GM12878 (cell line): ENCODE measurements around the gene LILRB3. TPM values are rescaled to one million over a fixed set of nuclear protein-coding genes. Genes with fewer than 3 reads are reported as not detected.
A peak's percentile ranks its signal among the peaks of the same experiment; 100 is the strongest.

Experiments
- ATAC-seq: fragments of 200-7000 bp; cut with Tn5 transposase; 3 replicates; pipeline ENCODE4 v1.9.1; 2020; ENCODE audit warnings: mild to moderate bottlenecking, moderate library complexity
- BruUV-seq: library from RNA; stranded (reverse); fragments of 400-500 nt; replicated peaks from 2 replicates; lab custom pipeline; 2021; lab: Mats Ljungman, UMichigan
- CTCF ChIA-PET: fragments of 300-600 bp; sonication (Branson Sonifier 250); formaldehyde crosslinking; extraction: SDS; loops from one replicate; lab custom pipeline; 2021; ENCODE audit warnings: inconsistent platforms; lab: Yijun Ruan, JAX
- POLR2A ChIA-PET: fragments of 350-600 bp; formaldehyde crosslinking; extraction: SDS; loops from one replicate; lab custom pipeline; 2021; ENCODE audit warnings: inconsistent platforms; lab: Charles Lee
- RAD21 ChIA-PET: fragments of 300-600 bp; sonication (Branson Sonifier 250); formaldehyde crosslinking; loops from one replicate; lab custom pipeline; 2023; ENCODE audit warnings: antibody characterized with exemption; ENCODE audit not compliant: unreplicated experiment; lab: Charles Lee
- SMC1A ChIA-PET: fragments of 300-600 bp; sonication (Branson Sonifier 250); formaldehyde crosslinking; loops from one replicate; lab custom pipeline; 2023; ENCODE audit not compliant: unreplicated experiment, uncharacterized antibody; lab: Charles Lee
- DNase-seq: peaks from one replicate; pipeline ENCODE4 v3.0.0-alpha.2; 2011; ENCODE audit warnings: low read depth, low spot score
- FAIRE-seq: peaks from 3 replicates; lab custom pipeline; 2011; peaks lifted over from hg19 to GRCh38; lab: Jason Lieb, UNC
- H2AFZ ChIP-seq: 2 replicates; pipeline ENCODE4 v1.6.0; 2011; ENCODE audit warnings: low read depth, low read length, control low read depth; ENCODE audit not compliant: control insufficient read depth
- H3K27ac ChIP-seq: 2 replicates; pipeline ENCODE4 v1.5.1; 2011; ENCODE audit warnings: control low read depth; ENCODE audit not compliant: control insufficient read depth, insufficient read depth
- H3K27me3 ChIP-seq, 2 experiments: replicated peaks in 1 of 2; 2 replicates each; pipeline versions ENCODE4 v1.6.0 to v1.6.1; 2011; ENCODE audit warnings: low read length in 1 of 2; ENCODE audit not compliant: control insufficient read depth in 2 of 2, insufficient read depth in 2 of 2
- H3K36me3 ChIP-seq, 2 experiments: 2 replicates each; pipeline ENCODE4 v1.5.1; 2011; ENCODE audit warnings: low read length in 1 of 2; ENCODE audit not compliant: control insufficient read depth in 2 of 2, insufficient read depth in 2 of 2
- H3K4me1 ChIP-seq: 2 replicates; pipeline ENCODE4 v1.6.1; 2011; ENCODE audit warnings: mild to moderate bottlenecking, low read length, moderate library complexity, mixed read lengths; ENCODE audit not compliant: control insufficient read depth, insufficient read depth
- H3K4me2 ChIP-seq: 2 replicates; pipeline ENCODE4 v1.6.0; 2011; ENCODE audit warnings: control low read depth; ENCODE audit not compliant: control insufficient read depth, insufficient read depth
- H3K4me3 ChIP-seq: fragments of 200-600 bp; sonication (generic); 2 replicates; pipeline ENCODE4 v1.5.1; 2016
- H3K79me2 ChIP-seq: 2 replicates; pipeline ENCODE4 v1.6.0; 2011; ENCODE audit warnings: low read length; ENCODE audit not compliant: control insufficient read depth, insufficient read depth
- H3K9ac ChIP-seq: 2 replicates; pipeline ENCODE4 v1.8.0; 2011; ENCODE audit warnings: low read length, control low read depth, mixed read lengths; ENCODE audit not compliant: control insufficient read depth, insufficient read depth
- H3K9me3 ChIP-seq: replicated peaks from 3 replicates; pipeline ENCODE4 v1.5.1; 2011; ENCODE audit warnings: mild to moderate bottlenecking, low read length; ENCODE audit not compliant: control insufficient read depth, insufficient read depth
- H4K20me1 ChIP-seq: 2 replicates; pipeline ENCODE4 v1.6.0; 2011; ENCODE audit not compliant: control insufficient read depth, insufficient read depth
- GATAD2B ChIP-seq: fragments of 450-650 bp; conservative IDR thresholded peaks from 2 replicates; pipeline ENCODE4 v1.6.1; 2017; ENCODE audit warnings: low read depth, mild to moderate bottlenecking, moderate library complexity
- IKZF1 ChIP-seq: fragments of 450-650 bp; conservative IDR thresholded peaks from 2 replicates; pipeline ENCODE4 v1.6.1; 2017; ENCODE audit warnings: antibody characterized with exemption, mild to moderate bottlenecking
- KAT2A ChIP-seq: conservative IDR thresholded peaks from 2 replicates; pipeline ENCODE4 v1.6.1; 2011; ENCODE audit warnings: low read depth, low read length; ENCODE audit not compliant: control insufficient read depth
- NR2F1 ChIP-seq: fragments of 450-650 bp; conservative IDR thresholded peaks from 2 replicates; pipeline ENCODE4 v1.6.1; 2017; ENCODE audit warnings: mild to moderate bottlenecking
- PAX8 ChIP-seq: fragments of 450-650 bp; IDR thresholded peaks from 2 replicates; pipeline ENCODE4 v1.6.1; 2017; ENCODE audit warnings: mild to moderate bottlenecking, moderate library complexity
- POLR2A ChIP-seq: IDR thresholded peaks from 2 replicates; pipeline ENCODE4 v1.6.1; 2011; ENCODE audit warnings: low read depth, mild to moderate bottlenecking, low read length
- RB1 ChIP-seq: fragments of 450-650 bp; formaldehyde crosslinking; IDR thresholded peaks from 2 replicates; pipeline ENCODE4 v1.6.1; 2017; ENCODE audit warnings: mild to moderate bottlenecking, borderline replicate concordance
- SP1 ChIP-seq: IDR thresholded peaks from one replicate; pipeline ENCODE4 v1.6.1; 2011; ENCODE audit warnings: low read depth, low read length
- ZNF217 ChIP-seq: fragments of 450-650 bp; IDR thresholded peaks from 2 replicates; pipeline ENCODE4 v1.6.1; 2017; ENCODE audit warnings: antibody characterized with exemption, mild to moderate bottlenecking
- WGBS: methylation state at CpG from one replicate; pipeline ENCODE4 v1.1.6; 2016; ENCODE audit warnings: low lambda C conversion rate; ENCODE audit not compliant: insufficient replicate concordance, insufficient coverage; ENCODE audit errors: missing lambda C conversion rate; 5-methylcytosine and 5-hydroxymethylcytosine counted together
- in situ Hi-C: fragments of 300-500 bp; cut with MboI; formaldehyde crosslinking; loops from 9 replicates; pipeline ENCODE4 v1.14.3; 2018; ENCODE audit warnings: mixed read lengths
- intact Hi-C: fragments of 100-400 bp; cut with micrococcal nuclease; formaldehyde crosslinking; loops from one replicate; pipeline ENCODE4 v1.14.2; 2022; ENCODE audit not compliant: unreplicated experiment
- polyA plus RNA-seq, 11 experiments: library from polyadenylated mRNA; depleted of rRNA in 4 of 11; unstranded in 6 of 11; stranded (reverse) in 5 of 11; fragments of >200 nt; fragmentation: Nextera tagmentation in 4 of 11; fragmentation: Illumina TruSeq in 1 of 11; extraction: Ambion mirVana in 4 of 11; extraction: Trizol in 1 of 11; gene quantifications; 1 replicate in 1 of 11; 2 replicates in 10 of 11; pipeline versions ENCODE4 v1.2.1 to v1.2.3, GENCODE V29; 2011 to 2016; ENCODE audit warnings: inconsistent platforms in 2 of 11, missing spikeins in 2 of 11, low read depth in 1 of 11
- total RNA-seq, 4 experiments: library from RNA; depleted of rRNA in 3 of 4; stranded (reverse); fragments of >200 nt in 3 of 4; fragmentation: Illumina TruSeq in 1 of 4; extraction: Trizol in 1 of 4; gene quantifications; 2 replicates each; pipeline versions ENCODE4 v1.2.1 to v1.2.3, GENCODE V29; 2013 to 2021
- TF ChIP-seq, protein P1 (sequence below): IDR thresholded peaks from 2 replicates; pipeline ENCODE4 v1.6.1; 2011; ENCODE audit warnings: mild to moderate bottlenecking, low read depth, low read length, moderate library complexity; ENCODE audit not compliant: insufficient replicate concordance
- TF ChIP-seq, protein P2 (sequence below): fragments of 450-650 bp; IDR thresholded peaks from 2 replicates; pipeline ENCODE4 v1.6.1; 2016; ENCODE audit warnings: mild to moderate bottlenecking

Gene LILRB3
- total and polyA plus RNA-seq, 10 of the 15 experiments (the other 5 are each of a cell fraction or from before 2014, with no cell fraction given) = 0.04 to 1.1 (median 0.18) TPM; not detected in 1

DNA sequence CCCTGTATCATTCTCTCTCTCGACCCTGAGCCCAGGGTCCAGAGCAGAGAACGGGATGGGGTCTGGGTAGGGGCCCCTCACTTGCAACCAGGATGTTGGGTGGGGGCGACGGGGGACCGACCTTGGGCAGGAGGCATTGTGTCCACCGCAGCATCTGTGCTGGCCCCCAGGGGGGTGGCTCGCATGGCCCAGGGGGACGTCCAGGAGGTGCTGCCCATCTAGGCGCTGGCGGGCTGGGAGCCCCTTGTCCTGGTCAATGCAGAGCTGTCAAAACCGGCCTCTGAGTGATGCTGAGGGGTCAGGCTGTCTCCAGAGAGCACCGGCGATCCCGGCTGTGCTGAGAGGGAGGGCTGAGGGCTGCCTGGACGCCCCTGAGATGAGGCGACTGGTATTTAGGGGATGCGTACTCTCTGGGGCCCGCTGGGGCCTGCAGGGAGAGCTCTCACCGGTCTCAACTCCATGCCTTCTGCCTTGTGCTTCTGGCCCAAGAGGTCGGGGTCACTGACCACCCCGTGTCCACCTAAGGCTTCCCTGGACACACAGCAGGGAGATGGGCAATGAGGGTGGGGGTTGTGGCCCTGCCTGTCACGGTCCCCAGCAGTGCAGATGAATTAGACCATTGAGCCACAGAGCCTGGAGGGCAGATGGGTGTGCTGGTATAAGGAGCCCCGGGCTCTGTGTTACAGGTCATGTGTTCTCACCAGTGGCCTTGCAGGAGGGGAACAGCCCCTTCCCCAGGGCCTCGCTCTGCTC is 13.6 kb downstream of the LILRB3 start:
- Histone ChIP-seq H3K9ac (no peak overlapping the region), H3K4me1 (peaks cover 58% of the 10 kb centered on the region), H3K4me3 (no peak overlapping the region), H3K27ac (peak overlapping the region; percentile 16; the same call in 1 of the 2 replicates), H4K20me1 (peaks cover 12% of the 10 kb centered on the region), H3K36me3 (peaks cover 19 to 20% of the 10 kb centered on the region in 2 experiments), H3K27me3 (no peaks in the 10 kb centered on the region), H3K4me2 (peak overlapping the region; percentile 2), H2AFZ (no peak overlapping the region), H3K79me2 (peaks cover 25% of the 10 kb centered on the region), H3K9me3 (no peaks in the 10 kb centered on the region)
- DNase-seq (no peak), ATAC-seq (peak; percentile 15), FAIRE-seq (no peak)
- ChIA-PET POLR2A (interaction anchor here (1.5 kb wide), 1 partner anchor 18 kb away, joined by 3 read pairs; the partner anchor contains the start of gene TSEN34), RAD21 (interaction anchor here (1.5 kb wide), 1 partner anchor 21 kb away, joined by 4 read pairs; no protein-coding TSS in a partner anchor), SMC1A (interaction anchor here (1.2 kb wide), 1 partner anchor 11 kb away, joined by 3 read pairs; no protein-coding TSS in a partner anchor), CTCF (no interaction called here)
- in situ Hi-C loops = no loop called here
- TF ChIP-seq, protein P1, sequence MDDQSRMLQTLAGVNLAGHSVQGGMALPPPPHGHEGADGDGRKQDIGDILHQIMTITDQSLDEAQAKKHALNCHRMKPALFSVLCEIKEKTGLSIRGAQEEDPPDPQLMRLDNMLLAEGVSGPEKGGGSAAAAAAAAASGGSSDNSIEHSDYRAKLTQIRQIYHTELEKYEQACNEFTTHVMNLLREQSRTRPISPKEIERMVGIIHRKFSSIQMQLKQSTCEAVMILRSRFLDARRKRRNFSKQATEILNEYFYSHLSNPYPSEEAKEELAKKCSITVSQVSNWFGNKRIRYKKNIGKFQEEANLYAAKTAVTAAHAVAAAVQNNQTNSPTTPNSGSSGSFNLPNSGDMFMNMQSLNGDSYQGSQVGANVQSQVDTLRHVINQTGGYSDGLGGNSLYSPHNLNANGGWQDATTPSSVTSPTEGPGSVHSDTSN = peak; percentile 10
- TF ChIP-seq IKZF1 = no peak
- TF ChIP-seq POLR2A = peak; percentile 63
- TF ChIP-seq NR2F1 = peak; percentile 27; the same call in 1 of the 2 replicates
- intact Hi-C loops = no loop called here
- 41% methylated on average over 24 of the region's 24 CpGs for WGBS
- BruUV-seq = no TSS peak

DNA sequence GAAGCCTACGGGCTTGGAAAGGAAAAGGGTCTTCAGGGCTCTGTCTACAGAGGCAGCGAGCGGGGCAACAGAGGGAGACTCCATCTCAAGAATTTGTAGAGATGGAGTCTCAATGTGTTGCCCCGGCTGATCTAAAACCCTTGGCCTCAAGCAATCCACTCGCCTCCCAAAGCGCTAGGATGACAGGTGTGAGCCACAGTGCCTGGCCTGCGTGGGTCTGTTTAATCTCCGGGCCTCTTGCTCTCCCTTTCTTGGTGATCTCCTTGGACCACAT is 14.1 kb downstream of the LILRB3 start:
- no peaks in the 10 kb centered on the region for H3K27me3 ChIP-seq
- no peak for DNase-seq
- ChIA-PET CTCF (no interaction called here), SMC1A (interaction anchor here (1.0 to 1.2 kb wide), 2 partner anchors 12 to 14 kb away, joined by 3 to 4 read pairs; no protein-coding TSS in a partner anchor), POLR2A (interaction anchor here (0.5 to 2.2 kb wide), 3 partner anchors 17 to 1305 kb away, joined by 3 to 12 read pairs (median 3); partner anchors contain the start of genes MBOAT7 and TSEN34), RAD21 (interaction anchor here (1.5 kb wide), 1 partner anchor 20 kb away, joined by 4 read pairs; no protein-coding TSS in a partner anchor)
- no peak overlapping the region for H3K9ac ChIP-seq
- in situ Hi-C loops = no loop called here
- WGBS = 55% methylated on average over 8 of the region's 8 CpGs
- peaks cover 29% of the 10 kb centered on the region for H3K79me2 ChIP-seq
- H4K20me1 ChIP-seq = peaks cover 12% of the 10 kb centered on the region
- H3K36me3 ChIP-seq = peaks cover 19 to 22% of the 10 kb centered on the region in 2 experiments
- no peak for FAIRE-seq
- intact Hi-C loops = no loop called here
- no peaks in the 10 kb centered on the region for H3K9me3 ChIP-seq
- H3K4me2 ChIP-seq = 0 out of 2 replicates have a peak overlapping the region, but pooled peaks have one; percentile 2
- peak; percentile 3 for ATAC-seq
- peaks cover 58% of the 10 kb centered on the region for H3K4me1 ChIP-seq
- BruUV-seq = no TSS peak
- H3K27ac ChIP-seq = peak overlapping the region; percentile 10; the same call in 1 of the 2 replicates
- H2AFZ ChIP-seq = no peak overlapping the region
- no peak overlapping the region for H3K4me3 ChIP-seq
- TF ChIP-seq RB1 (no peak), SP1 (no peak), ZNF217 (no peak), KAT2A (no peak), PAX8 (no peak), GATAD2B (no peak)
- TF ChIP-seq, protein P2, sequence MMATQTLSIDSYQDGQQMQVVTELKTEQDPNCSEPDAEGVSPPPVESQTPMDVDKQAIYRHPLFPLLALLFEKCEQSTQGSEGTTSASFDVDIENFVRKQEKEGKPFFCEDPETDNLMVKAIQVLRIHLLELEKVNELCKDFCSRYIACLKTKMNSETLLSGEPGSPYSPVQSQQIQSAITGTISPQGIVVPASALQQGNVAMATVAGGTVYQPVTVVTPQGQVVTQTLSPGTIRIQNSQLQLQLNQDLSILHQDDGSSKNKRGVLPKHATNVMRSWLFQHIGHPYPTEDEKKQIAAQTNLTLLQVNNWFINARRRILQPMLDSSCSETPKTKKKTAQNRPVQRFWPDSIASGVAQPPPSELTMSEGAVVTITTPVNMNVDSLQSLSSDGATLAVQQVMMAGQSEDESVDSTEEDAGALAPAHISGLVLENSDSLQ = no peak
